ENCODE data around the gene GRB10.

GRCh38 chr7:50723888-50724287 is 58.8 kb downstream of the GRB10 start:
- TF ChIP-seq BHLHE40 (IDR thresholded peaks at IDR 0.05; ENCODE audit: borderline replicate concordance) (no peak), ELF4 (IDR thresholded peaks at IDR 0.05) (no peak), FOXA1 (IDR thresholded peaks at IDR 0.05) (no peak), L3MBTL2 (conservative IDR thresholded peaks at IDR 0.05) (no peak), SP1 (IDR thresholded peaks at IDR 0.05) (no peak), HDGF (IDR thresholded peaks at IDR 0.05; ENCODE audit: borderline replicate concordance) (no peak), SUZ12 (IDR thresholded peaks at IDR 0.05) (no peak), ARNT (IDR thresholded peaks at IDR 0.05) (no peak), CTBP1 (IDR thresholded peaks at IDR 0.05; ENCODE audit: borderline replicate concordance) (no peak), LEF1 (IDR thresholded peaks at IDR 0.05; ENCODE audit: borderline replicate concordance) (no peak)
